ENCODE data around the gene IP6K3. TPM values are rescaled to one million over a fixed set of nuclear protein-coding genes. Genes with fewer than 3 reads are reported as not detected.
A peak's percentile ranks its signal among the peaks of the same experiment; 100 is the strongest.

IP6K3 gene
- total RNA-seq, 2 experiments from 2014 or later, result not detected

DNA sequence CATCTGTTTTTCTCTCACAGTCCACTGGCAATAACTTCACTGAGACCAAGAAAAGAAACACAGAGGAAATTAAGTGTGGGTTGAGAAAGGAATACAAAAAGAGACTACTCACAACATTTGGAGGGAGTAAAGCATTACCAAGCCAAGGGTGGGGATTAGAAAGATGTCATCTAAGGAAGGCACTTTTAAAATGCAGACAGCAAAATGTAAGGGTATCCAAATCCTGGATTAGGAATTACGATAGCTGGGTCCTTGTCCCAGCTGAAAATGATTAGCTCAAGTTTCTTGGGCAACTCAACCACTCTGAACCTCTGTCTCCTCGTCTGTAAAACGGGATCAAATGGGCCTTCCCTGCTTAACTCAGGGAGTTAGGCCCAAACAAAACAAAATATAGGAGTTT is 40.0 kb upstream of the IP6K3 start:
- ChIA-PET POLR2A (interaction anchor here (1.5 kb wide), 1 partner anchor 9 kb away, joined by 5 read pairs; no protein-coding TSS in a partner anchor), CTCF (interaction anchor here (0.6 to 3.6 kb wide), 3 partner anchors 16 to 356 kb away, joined by 3 to 21 read pairs (median 4); no protein-coding TSS in a partner anchor)
- H3K27ac Mint-ChIP-seq, result peak overlapping the region; percentile 26
- H3K4me3 Mint-ChIP-seq, result peak overlapping the region; percentile 10
- no peaks in the 10 kb centered on the region for H3K27me3 Mint-ChIP-seq (ENCODE audit: low read depth)
- H3K4me1 Mint-ChIP-seq (ENCODE audit: low read depth), result peaks cover 55% of the 10 kb centered on the region
- ATAC-seq, result no peak
- H3K9me3 Mint-ChIP-seq (ENCODE audit: insufficient read depth), result no peaks in the 10 kb centered on the region
- peaks cover 48% of the 10 kb centered on the region for H3K36me3 Mint-ChIP-seq (ENCODE audit: low read depth)
- DNase-seq, result no peak

DNA sequence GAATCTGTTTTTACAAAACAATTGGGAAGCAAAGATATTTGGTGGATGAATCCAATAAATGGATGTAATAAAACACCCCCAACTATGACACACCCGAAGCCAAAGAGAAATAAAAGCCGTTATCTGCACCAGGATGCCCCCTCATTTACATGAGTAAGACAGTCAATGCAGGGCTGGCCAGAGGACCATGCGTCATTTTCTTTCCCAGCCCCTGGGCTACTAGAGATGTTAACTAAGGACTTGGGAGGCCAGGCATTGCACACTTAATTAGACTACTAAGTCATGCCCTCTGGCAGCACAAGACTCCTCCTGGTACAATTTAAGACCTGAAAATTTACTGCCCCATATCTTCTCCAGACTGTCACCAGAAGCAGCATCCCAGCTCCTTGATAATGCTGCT is 39.1 kb upstream of the IP6K3 start:
- no peak for DNase-seq
- H3K27ac Mint-ChIP-seq, result no peak overlapping the region
- H3K27me3 Mint-ChIP-seq (ENCODE audit: low read depth), result no peaks in the 10 kb centered on the region
- no peak for ATAC-seq
- peaks cover 52% of the 10 kb centered on the region for H3K36me3 Mint-ChIP-seq (ENCODE audit: low read depth)
- POLR2A ChIA-PET, result interaction anchor here (0.5 kb wide), 1 partner anchor 248 kb away, joined by 3 read pairs; no protein-coding TSS in a partner anchor
- no peaks in the 10 kb centered on the region for H3K9me3 Mint-ChIP-seq (ENCODE audit: insufficient read depth)
- no peak overlapping the region for H3K4me3 Mint-ChIP-seq
- H3K4me1 Mint-ChIP-seq (ENCODE audit: low read depth), result peaks cover 51% of the 10 kb centered on the region
- CTCF ChIA-PET, result interaction anchor here (1.4 to 3.6 kb wide), 2 partner anchors 15 to 74 kb away, joined by 3 to 21 read pairs; partner anchors contain the start of gene UQCC2

DNA sequence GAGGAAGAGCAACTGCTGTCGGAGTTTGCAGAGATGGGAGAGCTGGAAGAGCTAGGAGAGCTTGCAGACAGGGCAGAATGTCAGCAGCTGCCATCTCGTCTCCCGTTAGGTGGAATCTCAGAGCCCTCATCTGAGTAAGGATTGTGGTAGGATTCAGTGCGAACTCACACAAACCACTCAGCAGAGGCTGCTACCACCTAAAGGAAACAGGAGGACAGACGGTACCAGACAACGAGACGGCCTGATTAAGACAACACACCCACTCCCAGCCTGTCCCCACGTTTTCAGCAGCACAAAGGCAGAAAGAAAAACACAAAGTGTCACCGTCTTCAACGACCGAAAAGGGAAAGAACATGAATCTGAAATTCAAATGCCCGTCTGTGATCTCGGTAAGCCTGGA is 38.1 kb upstream of the IP6K3 start:
- H3K9me3 Mint-ChIP-seq (ENCODE audit: insufficient read depth), result no peaks in the 10 kb centered on the region
- H3K4me1 Mint-ChIP-seq (ENCODE audit: low read depth), result peaks cover 49% of the 10 kb centered on the region
- H3K4me3 Mint-ChIP-seq, result no peak overlapping the region
- ATAC-seq (no peak), DNase-seq (no peak)
- peaks cover 61% of the 10 kb centered on the region for H3K36me3 Mint-ChIP-seq (ENCODE audit: low read depth)
- no peak overlapping the region for H3K27ac Mint-ChIP-seq
- no peaks in the 10 kb centered on the region for H3K27me3 Mint-ChIP-seq (ENCODE audit: low read depth)
- CTCF ChIA-PET, result interaction anchor here (1.4 kb wide), 2 partner anchors 14 to 73 kb away, joined by 3 to 5 read pairs; partner anchors contain the start of gene UQCC2
- POLR2A ChIA-PET, result no interaction called here

DNA sequence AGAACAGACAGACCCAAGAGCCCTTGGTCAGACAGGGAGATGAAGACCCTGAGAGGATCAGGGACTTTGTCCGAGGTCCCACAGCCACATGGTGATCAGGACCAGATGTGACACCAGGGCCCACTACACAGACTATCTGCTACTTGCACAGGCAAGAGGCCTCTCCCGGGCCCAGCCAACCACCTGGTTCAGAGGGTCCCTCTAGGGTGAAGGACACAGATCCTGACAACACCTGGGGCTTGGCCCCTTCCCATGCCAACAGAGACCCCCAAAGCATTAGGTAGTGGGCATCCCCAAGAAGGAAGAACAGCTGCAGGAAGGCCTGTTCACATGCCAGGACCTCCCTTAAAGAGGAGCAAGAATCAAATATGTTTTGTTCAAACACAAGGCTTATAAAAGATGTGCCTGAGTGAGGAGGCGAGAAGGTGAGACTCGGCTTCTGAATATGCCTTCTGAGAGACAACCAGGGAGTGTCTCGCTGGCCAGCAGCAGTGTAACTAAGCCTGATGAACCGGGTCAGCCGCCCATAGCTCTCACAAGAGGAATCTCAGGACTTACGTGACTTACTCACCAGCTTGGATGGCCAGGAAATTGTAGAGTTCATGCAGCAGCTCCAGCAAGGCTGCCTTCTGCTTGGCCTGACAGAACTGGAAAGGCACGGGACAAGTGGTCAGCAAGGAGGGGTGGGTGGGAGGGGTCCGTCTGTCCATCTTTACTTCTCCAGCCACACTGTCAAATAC is 37.2 kb upstream of the IP6K3 start:
- peaks cover 42% of the 10 kb centered on the region for H3K4me1 Mint-ChIP-seq (ENCODE audit: low read depth)
- no peak for ATAC-seq
- H3K27ac Mint-ChIP-seq, result no peak overlapping the region
- H3K27me3 Mint-ChIP-seq (ENCODE audit: low read depth), result no peaks in the 10 kb centered on the region
- peaks cover 69% of the 10 kb centered on the region for H3K36me3 Mint-ChIP-seq (ENCODE audit: low read depth)
- no peak overlapping the region for H3K4me3 Mint-ChIP-seq
- CTCF ChIA-PET, result interaction anchor here (0.7 to 4.0 kb wide), 3 partner anchors 12 to 14 kb away, joined by 3 to 15 read pairs (median 5); no protein-coding TSS in a partner anchor
- POLR2A ChIA-PET, result no interaction called here
- DNase-seq, result no peak
- H3K9me3 Mint-ChIP-seq (ENCODE audit: insufficient read depth), result no peaks in the 10 kb centered on the region

DNA sequence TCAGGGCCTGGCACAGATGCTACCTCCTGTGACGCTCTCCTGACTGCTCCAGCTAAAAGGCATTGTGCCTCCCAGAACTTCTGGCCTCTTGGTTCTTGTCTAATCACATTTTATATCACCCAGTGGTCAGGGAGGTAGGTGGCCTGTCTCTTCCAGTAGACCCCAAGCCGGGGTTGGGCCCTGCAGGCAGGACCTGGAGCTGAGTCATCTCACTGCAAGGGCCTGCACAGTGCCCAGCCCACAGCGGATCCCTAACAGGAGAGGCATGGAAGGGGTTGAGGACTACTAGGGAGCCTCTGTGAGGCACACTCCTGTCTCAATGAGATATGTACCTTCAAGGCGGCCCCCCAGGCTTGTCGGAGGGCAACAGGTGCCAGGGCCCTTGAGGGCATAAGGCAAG is 35.9 kb upstream of the IP6K3 start:
- no peak for DNase-seq
- Mint-ChIP-seq H3K36me3 (ENCODE audit: low read depth) (peaks cover 76% of the 10 kb centered on the region), H3K27ac (peak overlapping the region; percentile 27), H3K9me3 (ENCODE audit: insufficient read depth) (no peaks in the 10 kb centered on the region), H3K4me1 (ENCODE audit: low read depth) (peaks cover 36% of the 10 kb centered on the region), H3K4me3 (no peak overlapping the region), H3K27me3 (ENCODE audit: low read depth) (no peaks in the 10 kb centered on the region)
- CTCF ChIA-PET, result interaction anchor here (4.0 kb wide), 1 partner anchor 11 kb away, joined by 15 read pairs; no protein-coding TSS in a partner anchor
- POLR2A ChIA-PET, result interaction anchor here (1.8 kb wide), 1 partner anchor 11 kb away, joined by 5 read pairs; no protein-coding TSS in a partner anchor
- ATAC-seq, result no peak

DNA sequence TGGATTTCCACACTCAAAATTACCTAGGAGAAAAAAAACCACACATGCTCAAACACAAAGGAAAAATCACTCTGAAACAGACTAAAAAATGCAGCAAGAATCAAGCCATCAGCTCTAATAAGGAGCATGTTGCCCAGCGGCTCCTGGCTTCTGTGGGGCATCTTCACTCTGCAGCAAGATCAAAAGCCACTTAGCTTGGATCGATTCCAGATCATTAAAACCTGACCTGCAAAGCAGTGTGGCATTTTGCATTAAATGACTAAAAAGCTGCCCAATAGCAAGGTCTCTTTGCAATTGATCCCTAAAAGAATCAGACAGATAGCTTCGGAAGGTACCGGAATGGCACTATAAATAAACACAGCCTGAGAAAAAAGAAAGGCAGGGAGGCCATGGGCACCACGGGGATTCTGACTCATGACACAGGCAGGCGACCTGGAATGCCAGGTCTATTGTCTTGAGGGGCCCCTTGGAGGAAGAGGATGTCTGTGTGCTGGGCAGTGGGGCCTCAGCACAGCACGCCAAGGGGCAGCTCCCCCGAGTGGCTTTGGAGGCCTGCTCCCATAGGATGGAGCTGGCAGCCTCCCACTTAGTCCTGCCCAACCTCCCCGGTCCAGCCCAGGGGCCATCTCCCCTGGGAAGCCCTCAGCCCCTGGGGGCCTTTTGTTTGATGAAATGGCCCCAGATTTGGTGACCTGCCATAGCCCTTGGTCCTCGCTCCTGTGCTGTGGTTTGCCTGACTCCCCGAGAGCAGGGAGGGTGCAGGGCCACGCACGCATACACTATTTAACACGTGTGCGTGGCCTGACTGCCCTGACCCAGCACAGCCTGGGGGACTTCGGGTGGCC is 34.6 kb upstream of the IP6K3 start:
- Mint-ChIP-seq H3K4me3 (no peak overlapping the region), H3K4me1 (ENCODE audit: low read depth) (peaks cover 24% of the 10 kb centered on the region), H3K27ac (no peak overlapping the region), H3K27me3 (ENCODE audit: low read depth) (no peaks in the 10 kb centered on the region), H3K36me3 (ENCODE audit: low read depth) (peaks cover 76% of the 10 kb centered on the region), H3K9me3 (ENCODE audit: insufficient read depth) (no peaks in the 10 kb centered on the region)
- no peak for ATAC-seq
- DNase-seq, result no peak
- ChIA-PET CTCF (interaction anchor here (1.5 to 4.0 kb wide), 2 partner anchors 10 to 12 kb away, joined by 3 to 15 read pairs; no protein-coding TSS in a partner anchor), POLR2A (interaction anchor here (0.7 to 1.8 kb wide), 2 partner anchors 10 to 1754 kb away, joined by 3 to 5 read pairs; no protein-coding TSS in a partner anchor)

DNA sequence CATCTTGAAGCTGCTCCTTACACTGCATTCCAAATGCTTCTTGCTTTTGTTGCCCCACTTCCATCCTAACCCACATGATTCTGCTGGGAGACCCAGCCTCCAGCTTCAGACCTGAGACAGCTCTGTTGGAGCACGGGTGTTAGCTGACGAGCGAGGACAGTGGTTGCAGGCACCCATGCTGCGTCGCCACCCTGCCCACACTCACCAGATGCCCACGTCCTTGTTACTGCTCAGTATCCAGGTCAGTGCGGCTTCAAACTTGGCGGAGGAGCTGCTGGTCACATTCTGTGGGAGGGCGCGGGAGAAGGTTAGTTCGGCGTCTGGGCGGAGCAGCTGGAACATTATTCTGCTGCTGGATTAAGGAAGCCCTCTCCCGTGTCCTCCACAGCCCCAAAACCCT is 33.2 kb upstream of the IP6K3 start:
- POLR2A ChIA-PET, result interaction anchor here (0.6 to 1.0 kb wide), 3 partner anchors 8 to 21 kb away, joined by 3 read pairs; no protein-coding TSS in a partner anchor
- no peaks in the 10 kb centered on the region for H3K9me3 Mint-ChIP-seq (ENCODE audit: insufficient read depth)
- ATAC-seq, result no peak
- H3K4me3 Mint-ChIP-seq, result no peak overlapping the region
- H3K27ac Mint-ChIP-seq, result no peak overlapping the region
- peaks cover 10% of the 10 kb centered on the region for H3K4me1 Mint-ChIP-seq (ENCODE audit: low read depth)
- CTCF ChIA-PET, result interaction anchor here (1.3 to 4.0 kb wide), 3 partner anchors 8 to 69 kb away, joined by 3 to 15 read pairs (median 4); partner anchors contain the start of gene UQCC2
- peaks cover 75% of the 10 kb centered on the region for H3K36me3 Mint-ChIP-seq (ENCODE audit: low read depth)
- no peak for DNase-seq
- no peaks in the 10 kb centered on the region for H3K27me3 Mint-ChIP-seq (ENCODE audit: low read depth)

DNA sequence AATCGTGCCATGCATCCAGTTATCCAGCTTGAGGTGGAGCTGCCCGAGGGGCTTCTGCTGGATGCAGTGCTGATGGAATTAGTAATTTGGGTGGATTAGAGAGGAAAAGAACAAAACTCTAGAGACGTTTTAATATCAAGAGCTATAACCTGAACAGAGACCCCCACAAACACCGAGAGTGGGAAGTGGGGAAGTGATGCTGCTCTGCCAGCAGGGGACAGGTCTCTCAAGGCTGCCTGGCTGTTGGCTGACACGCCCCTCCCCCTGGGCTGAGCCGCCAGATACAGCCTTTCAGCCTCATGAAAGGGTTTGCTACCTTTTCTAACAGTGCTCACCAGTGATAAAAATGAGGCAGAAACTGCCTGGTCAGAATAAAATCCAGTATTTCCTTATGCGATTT is 32.6 kb upstream of the IP6K3 start:
- Mint-ChIP-seq H3K4me3 (no peak overlapping the region), H3K36me3 (ENCODE audit: low read depth) (peaks cover 72% of the 10 kb centered on the region), H3K9me3 (ENCODE audit: insufficient read depth) (no peaks in the 10 kb centered on the region), H3K27me3 (ENCODE audit: low read depth) (no peaks in the 10 kb centered on the region), H3K4me1 (ENCODE audit: low read depth) (peaks cover 5% of the 10 kb centered on the region), H3K27ac (no peak overlapping the region)
- DNase-seq (no peak), ATAC-seq (no peak)
- ChIA-PET POLR2A (interaction anchor here (0.6 to 1.0 kb wide), 3 partner anchors 9 to 22 kb away, joined by 3 read pairs; no protein-coding TSS in a partner anchor), CTCF (interaction anchor here (1.3 to 1.5 kb wide), 2 partner anchors 9 to 68 kb away, joined by 3 to 4 read pairs; partner anchors contain the start of gene UQCC2)

DNA sequence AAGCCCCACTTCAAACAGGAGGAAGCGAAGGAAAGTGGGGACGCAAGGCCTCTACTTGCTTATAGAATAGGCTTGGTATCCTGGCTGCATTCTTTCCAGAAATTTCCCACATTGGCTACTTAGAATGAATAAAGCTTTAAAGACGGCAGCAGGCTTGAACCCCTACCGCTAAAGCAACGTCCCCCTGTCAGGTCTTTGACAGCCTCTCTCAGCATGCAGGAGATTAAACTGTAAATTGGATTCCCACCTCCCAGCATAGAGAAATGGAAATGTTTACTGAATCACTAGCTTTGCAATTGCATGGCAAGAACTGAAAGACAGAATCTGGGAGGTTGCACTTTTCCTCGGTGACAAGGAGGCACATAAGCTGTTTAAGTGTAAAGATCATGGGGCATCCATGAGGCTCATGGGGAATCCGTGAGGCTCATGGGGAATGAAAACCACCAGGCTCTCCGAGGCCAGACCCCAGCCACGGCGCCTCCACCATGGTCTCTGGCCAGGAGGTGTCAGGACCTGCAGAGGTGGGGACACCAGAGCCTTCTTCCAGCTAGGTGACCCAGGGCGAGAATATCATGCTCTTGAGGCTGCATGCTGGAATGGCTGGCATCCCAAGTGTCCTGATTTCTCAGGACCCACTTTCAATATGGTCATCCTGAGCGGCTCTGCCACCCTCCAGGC is 31.9 kb upstream of the IP6K3 start:
- H3K27ac Mint-ChIP-seq, result no peak overlapping the region
- no peak for ATAC-seq
- ChIA-PET POLR2A (interaction anchor here (1.0 to 1.3 kb wide), 2 partner anchors 9 kb away, joined by 3 to 5 read pairs; no protein-coding TSS in a partner anchor), CTCF (interaction anchor here (0.7 kb wide), 1 partner anchor 8 kb away, joined by 3 read pairs; no protein-coding TSS in a partner anchor)
- no peaks in the 10 kb centered on the region for H3K27me3 Mint-ChIP-seq (ENCODE audit: low read depth)
- H3K9me3 Mint-ChIP-seq (ENCODE audit: insufficient read depth), result no peaks in the 10 kb centered on the region
- H3K4me1 Mint-ChIP-seq (ENCODE audit: low read depth), result no peaks in the 10 kb centered on the region
- peaks cover 69% of the 10 kb centered on the region for H3K36me3 Mint-ChIP-seq (ENCODE audit: low read depth)
- DNase-seq, result no peak
- H3K4me3 Mint-ChIP-seq, result no peak overlapping the region

DNA sequence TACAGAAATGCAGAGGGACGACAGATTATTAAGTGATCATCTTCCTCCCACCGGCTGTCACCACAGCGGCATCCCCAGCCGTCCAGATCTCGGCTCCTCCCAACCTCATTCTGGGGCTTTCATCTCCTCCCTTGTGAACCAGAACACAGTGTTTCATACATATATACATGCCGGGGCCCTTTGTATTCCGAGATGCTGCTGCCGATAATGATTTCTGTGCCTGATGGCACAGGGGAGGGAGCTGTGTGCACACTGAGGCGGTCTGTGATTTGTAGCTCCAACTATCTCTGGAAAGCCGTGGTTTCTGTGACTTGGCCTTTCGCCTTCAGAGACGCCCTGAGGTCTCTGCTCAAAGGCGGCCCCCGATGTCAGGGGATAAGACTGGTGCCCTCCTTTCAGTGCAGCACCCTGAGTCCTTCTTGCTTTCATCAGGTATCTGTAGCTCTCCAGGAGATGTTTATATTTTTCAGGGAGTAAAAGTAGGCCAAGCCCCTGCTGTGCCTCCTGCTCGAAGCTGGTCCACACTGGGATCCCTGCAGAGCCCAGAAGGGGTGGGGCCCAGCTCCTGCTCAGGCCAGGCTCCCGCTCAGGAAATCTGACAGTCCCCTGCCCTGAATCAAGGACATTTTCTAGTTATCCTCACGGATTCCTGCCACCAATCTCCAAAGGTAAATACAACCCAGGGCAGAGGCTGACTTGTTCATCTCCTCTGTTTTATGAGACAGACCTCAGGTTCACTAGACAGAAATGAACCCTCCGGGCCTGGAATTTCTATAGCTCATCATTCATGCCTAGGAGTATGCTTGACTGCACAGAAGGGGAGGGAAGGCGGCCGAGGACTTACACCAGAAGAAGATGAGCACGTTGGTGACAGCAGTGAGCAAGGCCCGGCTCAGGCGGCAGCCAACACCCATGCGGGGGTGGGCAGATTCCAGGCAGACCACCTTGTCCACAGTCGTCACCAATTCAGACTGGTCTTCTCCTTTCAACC is 31.0 kb upstream of the IP6K3 start:
- POLR2A ChIA-PET, result interaction anchor here (1.3 kb wide), 1 partner anchor 10 kb away, joined by 5 read pairs; no protein-coding TSS in a partner anchor
- DNase-seq, result no peak
- H3K9me3 Mint-ChIP-seq (ENCODE audit: insufficient read depth), result no peaks in the 10 kb centered on the region
- no peak for ATAC-seq
- H3K36me3 Mint-ChIP-seq (ENCODE audit: low read depth), result peaks cover 69% of the 10 kb centered on the region
- H3K27me3 Mint-ChIP-seq (ENCODE audit: low read depth), result no peaks in the 10 kb centered on the region
- no peaks in the 10 kb centered on the region for H3K4me1 Mint-ChIP-seq (ENCODE audit: low read depth)
- CTCF ChIA-PET, result no interaction called here
- H3K27ac Mint-ChIP-seq, result no peak overlapping the region
- no peak overlapping the region for H3K4me3 Mint-ChIP-seq
